Measurements from ENCODE around the gene TSHZ2. TPM values are rescaled to one million over a fixed set of nuclear protein-coding genes. Genes with fewer than 3 reads are reported as not detected.

The TSHZ2 gene
- total RNA-seq, 3 donors from 2014 or later = 31.7 to 106 (median 59.6) TPM

GRCh38 chr20:52926505-52926904 lies 45.7 kb upstream of the TSHZ2 start:
- no peak for DNase-seq (ENCODE audit: low spot score in 2 of 2)
- Histone ChIP-seq H3K4me1 (no peaks in the 10 kb centered on the region), H3K27ac (no peak overlapping the region), H3K27me3 (no peaks in the 10 kb centered on the region), H3K36me3 (no peaks in the 10 kb centered on the region), H3K4me3 (no peak overlapping the region), H3K9me3 (no peaks in the 10 kb centered on the region)
- TF ChIP-seq POLR2A (IDR thresholded peaks at IDR 0.05) (no peak), CTCF (IDR thresholded peaks at IDR 0.05) (no peak), POLR2AphosphoS5 (IDR thresholded peaks at IDR 0.05) (no peak)
- intact Hi-C loops (cut with DNase I; ENCODE audit: low total_unique reads) = no loop called here

GRCh38 chr20:52933867-52934266 lies 38.3 kb upstream of the TSHZ2 start:
- Histone ChIP-seq H3K27ac (no peak overlapping the region), H3K36me3 (no peaks in the 10 kb centered on the region), H3K9me3 (no peaks in the 10 kb centered on the region), H3K27me3 (no peaks in the 10 kb centered on the region), H3K4me1 (no peaks in the 10 kb centered on the region), H3K4me3 (no peak overlapping the region)
- intact Hi-C loops (cut with DNase I; ENCODE audit: low total_unique reads) = no loop called here
- no peak for TF ChIP-seq CTCF (IDR thresholded peaks at IDR 0.05)
- no peak for TF ChIP-seq POLR2A (IDR thresholded peaks at IDR 0.05)
- no peak for TF ChIP-seq POLR2AphosphoS5 (IDR thresholded peaks at IDR 0.05)
- no peak for DNase-seq (ENCODE audit: low spot score in 2 of 2)

- no peak for DNase-seq (ENCODE audit: low spot score in 2 of 2)
- H3K27ac ChIP-seq = no peak overlapping the region
- TF ChIP-seq POLR2AphosphoS5 (IDR thresholded peaks at IDR 0.05) (no peak), CTCF (IDR thresholded peaks at IDR 0.05) (no peak), POLR2A (IDR thresholded peaks at IDR 0.05) (no peak)
- no peaks in the 10 kb centered on the region for H3K36me3 ChIP-seq
- H3K9me3 ChIP-seq = no peaks in the 10 kb centered on the region
- intact Hi-C loops (cut with DNase I; ENCODE audit: low total_unique reads) = no loop called here
- no peaks in the 10 kb centered on the region for H3K4me1 ChIP-seq
- H3K27me3 ChIP-seq = no peaks in the 10 kb centered on the region
- H3K4me3 ChIP-seq = no peak overlapping the region
These were observed 35.5 kb upstream of the TSHZ2 start for GRCh38 chr20:52936351-52937340.

- Histone ChIP-seq H3K4me3 (no peak overlapping the region), H3K4me1 (no peaks in the 10 kb centered on the region), H3K9me3 (no peaks in the 10 kb centered on the region), H3K36me3 (no peaks in the 10 kb centered on the region), H3K27me3 (no peaks in the 10 kb centered on the region), H3K27ac (no peak overlapping the region)
- intact Hi-C loops (cut with DNase I; ENCODE audit: low total_unique reads) = no loop called here
- TF ChIP-seq CTCF (IDR thresholded peaks at IDR 0.05) (no peak), POLR2A (IDR thresholded peaks at IDR 0.05) (no peak)
- DNase-seq (ENCODE audit: low spot score in 2 of 2) = no peak
These were observed 34.5 kb upstream of the TSHZ2 start for GRCh38 chr20:52937591-52938100.

GRCh38 chr20:52939141-52939540 lies 33.0 kb upstream of the TSHZ2 start:
- no peak for TF ChIP-seq POLR2AphosphoS5 (IDR thresholded peaks at IDR 0.05)
- TF ChIP-seq POLR2A (IDR thresholded peaks at IDR 0.05) = no peak
- no peak for TF ChIP-seq CTCF (IDR thresholded peaks at IDR 0.05)
- H3K36me3 ChIP-seq = no peaks in the 10 kb centered on the region
- H3K4me3 ChIP-seq = no peak overlapping the region
- H3K27ac ChIP-seq = no peak overlapping the region
- no peaks in the 10 kb centered on the region for H3K4me1 ChIP-seq
- intact Hi-C loops (cut with DNase I; ENCODE audit: low total_unique reads) = no loop called here
- H3K9me3 ChIP-seq = no peaks in the 10 kb centered on the region
- no peaks in the 10 kb centered on the region for H3K27me3 ChIP-seq
- DNase-seq (ENCODE audit: low spot score in 2 of 2) = no peak

Measured in breast epithelium (tissue), 4 donors.